ENCODE results near the gene SMIM23. TPM values are rescaled to one million over a fixed set of nuclear protein-coding genes. Genes with fewer than 3 reads are reported as not detected.

The SMIM23 gene
- total RNA-seq: not detected
- long read RNA-seq: 0 reads

DNA sequence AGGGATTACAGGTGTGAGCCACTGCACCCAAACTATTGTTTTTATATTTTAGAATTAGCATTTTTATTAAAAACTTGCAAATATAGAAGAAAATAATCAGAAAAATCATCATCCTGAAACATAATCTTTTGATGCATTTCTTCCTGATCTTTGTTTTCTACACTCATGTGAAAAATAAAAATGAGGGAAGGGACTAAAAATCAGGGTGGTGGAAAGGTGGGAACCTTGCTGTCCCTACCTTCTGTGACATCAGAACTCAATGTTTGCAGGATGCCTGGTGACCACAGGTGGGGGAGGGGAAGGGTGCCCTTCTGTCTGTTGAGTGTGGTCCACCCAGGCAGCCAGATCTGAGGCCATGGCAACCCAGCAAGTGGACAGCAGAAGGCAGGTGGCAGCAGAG is at the start of gene SMIM23:
Gene SMIM23 (plus strand): TSS at position 301 of the 400 bp plus-strand sequence. CDS start 55 bp downstream, at position 356.
- intact Hi-C loops (cut with DNase I): no loop called here
- DNase-seq (ENCODE audit: low spot score): no peak

DNA sequence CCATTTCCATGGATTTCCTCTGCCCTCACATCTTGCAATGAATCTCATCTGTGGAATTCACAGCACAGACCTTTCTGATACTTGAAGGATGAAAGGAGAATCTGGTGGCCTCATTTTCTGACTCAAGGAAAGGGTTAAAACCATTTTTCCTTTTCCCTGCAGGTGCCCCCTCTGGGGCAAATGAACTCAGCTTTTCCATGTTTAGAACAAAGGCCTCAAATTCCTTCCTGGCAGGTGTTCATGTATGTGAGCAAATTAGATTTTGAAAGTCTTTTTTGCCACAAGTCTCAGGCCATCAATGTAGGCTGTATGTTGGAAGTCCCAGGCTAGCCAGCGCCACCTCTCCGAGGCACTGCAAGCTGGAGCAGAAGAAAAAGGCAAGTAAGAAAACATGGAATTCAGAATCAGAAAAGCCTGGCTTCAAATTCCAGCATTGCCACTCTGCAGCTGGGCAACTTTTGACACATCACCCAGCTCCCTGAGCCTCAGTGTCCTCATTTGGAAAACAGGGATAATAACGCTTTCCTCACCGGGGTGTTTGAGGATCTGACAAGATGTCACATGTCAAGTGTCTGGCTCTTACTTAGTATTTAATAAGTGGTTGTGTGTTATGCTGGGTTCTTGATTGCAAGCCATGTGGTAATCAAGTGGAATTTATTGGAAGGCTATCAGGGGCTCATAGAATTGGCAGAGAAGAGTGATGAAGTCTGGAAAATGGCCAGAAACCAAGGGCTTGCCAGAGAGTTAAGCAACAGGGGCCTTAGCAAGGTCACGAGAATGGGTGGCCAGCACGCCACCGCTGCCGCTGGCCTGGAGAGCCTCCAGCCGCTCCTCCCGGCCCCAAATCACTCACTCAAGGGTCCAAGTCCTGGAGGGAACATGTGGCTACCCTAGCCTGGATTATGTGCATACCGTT is 48.4 kb upstream of the SMIM23 start:
- intact Hi-C loops (cut with DNase I): loop anchor here (2.0 to 10.0 kb wide), 4 partner anchors 35 to 156 kb away; no protein-coding TSS in a partner anchor
- DNase-seq (ENCODE audit: low spot score): no peak

DNA sequence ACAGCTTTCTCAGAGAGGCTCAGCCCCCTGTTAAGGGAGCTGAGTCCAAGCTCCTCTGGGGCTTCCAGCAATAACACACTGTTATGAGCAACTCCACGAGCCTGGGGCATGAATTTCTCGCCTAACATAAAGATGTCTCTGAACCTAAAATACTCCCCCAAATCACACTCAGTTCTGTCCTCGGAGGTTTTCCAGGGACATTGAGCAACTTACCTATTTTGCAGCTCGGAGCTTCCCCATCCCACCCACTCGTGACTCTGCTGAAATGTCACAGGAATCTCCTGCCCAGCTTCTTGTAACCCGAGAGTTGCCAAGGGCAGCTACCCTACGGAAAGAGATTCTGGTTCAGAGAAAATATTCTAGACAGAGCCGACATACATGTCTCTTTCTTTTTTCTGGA is 47.1 kb upstream of the SMIM23 start:
- no peak for DNase-seq (ENCODE audit: low spot score)
- intact Hi-C loops (cut with DNase I): loop anchor here (5.0 to 10.0 kb wide), 3 partner anchors 36 to 106 kb away; no protein-coding TSS in a partner anchor

DNA sequence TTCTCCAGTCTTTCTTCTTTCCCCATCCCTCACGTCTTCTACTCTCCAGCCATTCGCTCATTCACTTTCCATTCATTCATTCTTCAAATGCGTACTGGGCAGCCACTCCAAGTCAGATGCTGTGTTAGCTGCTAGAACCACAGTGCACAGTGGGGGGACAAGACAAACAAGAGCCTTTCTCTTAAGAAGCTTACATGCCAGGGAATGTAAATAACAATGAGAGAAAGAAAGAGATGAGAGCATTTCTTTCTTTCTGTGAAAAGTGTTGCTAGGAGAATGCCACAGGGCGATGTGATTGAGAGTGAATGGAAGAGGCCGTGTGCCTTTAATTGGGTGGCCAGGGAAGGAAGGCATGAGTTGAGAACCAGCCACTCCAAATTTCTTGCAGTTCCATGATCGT is 46.3 kb upstream of the SMIM23 start:
- DNase-seq (ENCODE audit: low spot score): no peak
- intact Hi-C loops (cut with DNase I): loop anchor here (5.0 to 10.0 kb wide), 3 partner anchors 37 to 106 kb away; no protein-coding TSS in a partner anchor

DNA sequence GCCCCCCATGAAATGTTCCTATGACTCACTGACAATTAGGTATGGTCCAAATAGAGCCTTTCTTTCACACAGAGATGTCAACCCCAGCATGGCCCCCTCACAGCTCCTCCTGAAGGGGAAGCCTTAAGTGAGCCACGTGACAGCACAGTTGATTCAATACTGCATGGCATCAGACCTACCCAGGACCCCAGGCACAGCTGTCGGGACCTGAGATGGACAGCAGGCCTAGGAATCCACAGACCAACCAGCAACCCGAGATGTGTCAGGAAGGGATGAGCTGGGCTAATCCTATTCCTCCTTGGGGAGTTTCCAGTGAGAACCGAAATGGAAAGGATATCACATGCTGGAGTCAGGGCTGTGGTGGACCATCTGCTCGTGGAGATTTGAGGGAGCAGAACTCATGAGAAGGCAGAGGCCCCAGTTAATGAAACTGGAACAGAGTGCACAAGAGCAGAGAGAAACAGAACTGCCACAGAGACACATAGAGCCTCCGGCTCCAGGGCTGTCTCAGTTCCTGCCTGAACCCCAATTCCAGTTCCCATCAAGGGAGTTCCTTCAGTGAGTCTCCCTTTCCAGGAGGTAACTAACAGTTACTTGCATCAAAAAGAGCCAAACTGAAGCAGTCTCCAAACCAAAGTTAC is 42.1 kb upstream of the SMIM23 start:
- intact Hi-C loops (cut with DNase I): no loop called here
- DNase-seq (ENCODE audit: low spot score): no peak

DNA sequence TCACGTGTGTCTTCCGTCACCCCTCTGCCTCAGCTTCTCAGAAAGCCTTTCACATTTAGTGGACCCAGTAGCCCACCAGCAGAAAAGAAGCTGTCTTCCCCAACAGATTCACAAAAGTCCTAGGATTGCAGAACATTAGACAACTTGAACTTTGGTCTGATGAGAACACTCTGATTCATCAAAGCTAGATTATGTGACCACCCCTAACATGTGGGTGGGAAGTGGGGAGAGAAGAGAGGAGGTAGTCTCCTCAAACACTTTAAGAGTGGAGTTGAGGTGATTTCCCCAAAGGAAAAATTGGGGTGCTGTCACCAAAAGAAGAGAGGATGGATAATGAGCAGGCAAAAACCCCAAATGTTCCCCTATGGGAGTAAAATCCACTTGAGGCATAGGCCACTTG is 41.4 kb upstream of the SMIM23 start:
- intact Hi-C loops (cut with DNase I): no loop called here

DNA sequence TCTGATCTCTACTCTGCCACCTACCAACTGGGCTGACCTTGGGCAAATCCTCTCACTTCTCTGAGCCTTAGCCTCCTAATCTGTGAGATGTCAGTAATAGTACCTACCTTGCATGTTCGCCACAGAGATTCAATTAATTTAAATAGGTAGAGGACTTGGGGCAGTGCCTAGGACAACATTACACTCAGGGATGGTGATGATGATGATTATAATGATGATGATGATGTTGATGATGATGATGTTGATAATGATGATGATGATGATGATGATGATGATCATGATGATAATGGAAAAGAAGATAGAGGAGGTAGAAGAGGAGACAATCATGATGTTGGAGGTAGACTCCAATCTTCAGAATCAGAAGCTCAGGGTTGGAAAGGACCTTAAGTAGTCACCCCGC is 40.7 kb upstream of the SMIM23 start:
- DNase-seq (ENCODE audit: low spot score): no peak
- intact Hi-C loops (cut with DNase I): loop anchor here (5.0 kb wide), 1 partner anchor 328 kb away; the partner anchor contains the start of gene FGF18

More for the DNA sequence above, 41.4 kb upstream of the SMIM23 start:
- DNase-seq (ENCODE audit: low spot score): no peak

DNA sequence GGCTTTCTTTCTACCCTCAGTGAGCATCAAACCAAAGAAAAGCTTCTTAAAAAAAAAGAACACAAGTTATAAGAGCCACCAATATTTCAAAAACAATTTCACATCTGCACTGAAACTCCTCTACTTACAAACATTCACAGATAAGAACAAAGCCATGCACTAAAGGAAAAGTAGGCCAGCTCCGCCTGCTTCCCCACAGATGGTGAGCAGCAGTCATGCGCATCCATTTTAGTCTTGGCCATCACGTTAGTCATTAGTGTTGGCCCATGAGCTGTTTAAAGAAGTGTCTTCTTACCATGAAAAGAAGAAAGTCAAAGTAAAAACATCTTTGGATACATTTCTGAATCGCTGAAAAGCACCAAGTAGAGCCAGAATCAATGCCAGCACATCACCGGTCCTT is 40.0 kb upstream of the SMIM23 start:
- intact Hi-C loops (cut with DNase I): loop anchor here (5.0 kb wide), 1 partner anchor 328 kb away; the partner anchor contains the start of gene FGF18
- no peak for DNase-seq (ENCODE audit: low spot score)

DNA sequence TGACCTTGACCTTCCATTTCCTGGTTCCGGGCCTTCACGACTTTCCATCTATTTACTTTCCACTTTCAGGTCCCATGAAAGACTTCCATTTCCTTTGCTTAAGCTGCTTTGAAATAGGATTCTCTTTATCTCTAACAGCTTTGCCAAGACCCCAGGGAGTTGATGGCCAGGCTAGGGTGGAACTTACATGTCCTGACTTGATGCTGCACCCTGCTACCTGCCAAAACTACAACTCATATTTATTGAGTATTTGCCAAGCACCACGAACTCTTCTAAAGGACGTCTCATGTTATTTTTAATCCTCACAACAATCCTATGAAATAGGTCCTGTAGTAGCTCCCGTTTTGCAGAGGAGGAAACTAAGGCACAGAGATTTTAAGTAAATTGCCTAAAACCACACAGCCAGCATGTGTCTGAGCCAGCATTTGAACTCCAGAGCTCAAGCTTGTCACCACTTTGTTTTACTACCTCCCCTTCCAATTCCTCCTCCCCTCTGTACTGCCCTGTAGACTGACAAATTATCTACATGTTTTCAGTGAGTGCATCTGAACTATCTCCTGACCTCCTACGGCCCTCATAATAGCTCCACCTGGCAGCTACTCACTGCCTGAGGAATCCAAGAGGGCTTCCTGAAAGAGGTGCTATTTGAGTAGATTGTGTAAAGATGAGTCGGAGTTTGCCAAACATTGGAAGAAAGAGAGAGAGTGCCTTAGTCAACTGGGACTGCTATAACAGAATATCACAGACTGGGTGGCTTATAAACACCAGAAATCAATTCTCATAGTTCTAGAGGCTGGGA is 38.4 kb upstream of the SMIM23 start:
- no peak for DNase-seq (ENCODE audit: low spot score)
- intact Hi-C loops (cut with DNase I): loop anchor here (5.0 kb wide), 1 partner anchor 330 kb away; the partner anchor contains the start of gene FGF18

DNA sequence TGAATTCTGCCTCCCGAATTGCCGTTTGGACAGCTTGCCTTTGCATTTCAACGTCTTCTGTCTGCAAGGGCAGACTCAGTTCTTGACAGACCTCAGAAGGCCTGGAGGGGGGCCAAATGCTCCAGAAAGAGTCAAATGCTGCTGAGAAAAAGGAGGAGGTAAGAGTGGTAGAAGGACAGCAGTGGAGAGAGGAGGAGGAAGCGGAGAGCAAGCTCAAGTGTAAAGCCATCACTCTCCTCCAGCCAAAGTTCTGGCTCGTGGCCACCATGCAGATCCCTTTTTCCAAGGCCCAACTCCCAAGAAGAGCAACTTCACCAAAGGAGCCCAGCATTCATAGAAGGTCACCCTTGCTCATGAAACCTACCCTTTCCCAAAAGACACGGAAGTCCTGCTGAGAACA is 36.9 kb upstream of the SMIM23 start:
- DNase-seq (ENCODE audit: low spot score): no peak
- intact Hi-C loops (cut with DNase I): loop anchor here (5.0 kb wide), 1 partner anchor 331 kb away; the partner anchor contains the start of gene FGF18

DNA sequence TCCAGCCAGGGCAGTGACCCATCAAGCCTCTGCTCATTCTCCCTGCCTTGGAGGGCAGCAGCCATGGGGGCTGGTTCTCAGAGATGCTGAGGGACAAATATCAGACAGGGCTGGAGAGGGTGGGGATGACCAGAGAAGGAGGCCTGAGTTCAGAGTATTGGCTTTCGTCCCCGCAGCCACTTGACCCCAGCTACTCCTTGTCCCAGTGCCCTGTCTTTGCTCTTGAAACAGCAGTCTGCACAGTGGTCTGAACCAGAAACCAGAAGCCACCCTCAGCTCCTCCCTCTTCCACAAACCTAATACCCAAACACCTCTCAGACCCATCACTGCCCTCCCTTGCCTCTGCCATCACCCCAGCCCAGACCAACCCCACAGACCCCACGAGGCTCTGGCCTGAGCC is 36.3 kb upstream of the SMIM23 start:
- intact Hi-C loops (cut with DNase I): loop anchor here (5.0 kb wide), 1 partner anchor 332 kb away; the partner anchor contains the start of gene FGF18
- DNase-seq (ENCODE audit: low spot score): no peak

DNA sequence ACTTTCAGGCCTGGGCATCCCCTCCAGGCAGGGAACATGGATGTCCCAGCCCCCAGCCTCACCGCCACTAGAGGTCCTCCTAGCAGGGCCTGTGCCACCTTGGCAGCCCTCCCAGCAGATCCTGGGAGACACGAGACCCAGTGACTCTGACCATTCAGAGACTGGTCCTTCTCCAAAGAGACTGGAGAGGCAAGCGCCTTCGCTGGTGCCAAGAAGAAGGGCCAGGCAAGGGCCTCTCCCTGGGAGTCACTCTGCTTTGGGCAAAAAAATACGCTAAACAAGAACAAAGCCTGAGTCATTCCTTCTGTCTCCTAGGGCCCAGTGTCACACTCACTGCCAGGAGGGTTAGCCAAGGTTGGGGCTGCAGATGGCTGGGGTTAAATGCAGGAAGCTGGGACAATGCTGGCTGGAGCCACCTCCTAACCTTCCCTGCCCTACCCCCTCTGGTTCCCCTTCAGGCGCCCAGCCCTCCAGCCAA is 35.3 kb upstream of the SMIM23 start:
- intact Hi-C loops (cut with DNase I): loop anchor here (5.0 kb wide), 1 partner anchor 118 kb away; no protein-coding TSS in a partner anchor
- peak; percentile 81 for DNase-seq (ENCODE audit: low spot score)

DNA sequence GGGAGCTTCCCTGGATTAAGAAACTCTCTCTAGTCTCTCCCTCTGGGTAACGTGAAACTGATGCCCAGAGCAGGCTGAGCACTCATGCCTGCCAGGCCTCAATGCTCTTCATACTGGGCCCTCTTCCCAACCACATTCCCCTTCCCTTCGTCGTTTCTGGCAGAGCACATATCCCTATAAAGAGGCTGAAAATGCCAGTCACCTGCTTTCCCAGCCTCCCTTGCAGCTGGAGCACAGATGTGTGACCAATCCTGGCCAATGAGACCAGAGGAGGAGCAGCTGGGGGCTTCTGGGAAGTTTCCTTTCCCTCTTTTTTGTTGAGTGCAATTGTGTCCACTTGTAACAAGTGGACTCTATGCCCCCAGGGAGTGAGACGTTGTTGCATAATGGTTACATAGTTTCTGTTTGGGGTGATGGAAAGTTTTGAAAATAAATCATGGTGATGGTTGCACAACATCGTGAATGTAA is 30.2 kb upstream of the SMIM23 start:
- intact Hi-C loops (cut with DNase I): no loop called here
- DNase-seq (ENCODE audit: low spot score): no peak

DNA sequence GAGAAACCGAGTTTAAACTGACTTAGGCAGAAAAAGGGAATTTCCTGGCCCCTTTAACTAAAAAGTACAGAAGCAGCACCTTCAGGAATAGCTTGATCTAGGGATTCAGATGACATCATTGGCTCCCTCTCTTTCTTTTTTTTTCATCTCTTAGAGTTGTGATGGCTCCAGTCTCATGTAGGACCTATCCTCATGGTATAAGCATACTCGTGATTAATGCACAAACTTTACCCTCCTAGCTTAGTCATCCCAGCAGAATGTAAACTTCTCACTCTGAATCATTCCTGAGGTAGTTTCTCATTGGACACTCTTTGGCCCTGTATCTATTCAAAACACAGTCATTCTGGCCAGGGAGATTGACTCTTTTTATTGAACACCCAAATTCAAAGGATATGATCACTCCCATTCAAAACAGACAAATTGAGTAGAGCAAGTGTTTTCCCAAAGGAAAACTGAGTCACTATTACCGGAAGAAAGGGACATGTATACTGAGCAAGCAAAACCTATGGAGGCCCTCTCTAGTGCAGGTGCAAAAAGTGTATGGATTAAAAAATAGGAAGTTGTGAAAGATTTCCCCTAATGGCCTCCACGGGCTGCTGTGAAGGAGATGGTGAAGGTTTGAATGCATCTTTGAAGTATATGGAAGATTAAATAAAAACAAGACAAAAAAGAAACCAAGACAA is 27.6 kb upstream of the SMIM23 start:
- intact Hi-C loops (cut with DNase I): no loop called here
- DNase-seq (ENCODE audit: low spot score): no peak

DNA sequence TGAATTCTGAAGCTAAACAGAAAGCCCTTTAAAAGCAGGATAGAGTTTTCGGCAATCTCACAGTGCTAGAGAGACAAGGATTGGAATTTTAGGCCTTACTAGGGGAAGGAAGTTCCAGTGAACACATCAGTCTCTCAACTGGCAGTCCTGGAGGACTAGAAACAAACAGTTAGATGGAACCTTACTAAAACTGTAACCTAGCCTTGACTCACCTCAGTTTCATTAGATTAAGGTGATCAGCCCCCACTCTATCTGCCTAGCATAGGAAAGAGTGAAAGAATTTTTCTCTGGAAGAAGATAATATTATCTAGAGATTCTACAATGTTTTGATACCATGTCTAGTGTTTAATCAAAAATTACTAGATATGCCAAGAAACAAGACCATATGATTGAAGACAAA is 25.8 kb upstream of the SMIM23 start:
- intact Hi-C loops (cut with DNase I): no loop called here
- no peak for DNase-seq (ENCODE audit: low spot score)

DNA sequence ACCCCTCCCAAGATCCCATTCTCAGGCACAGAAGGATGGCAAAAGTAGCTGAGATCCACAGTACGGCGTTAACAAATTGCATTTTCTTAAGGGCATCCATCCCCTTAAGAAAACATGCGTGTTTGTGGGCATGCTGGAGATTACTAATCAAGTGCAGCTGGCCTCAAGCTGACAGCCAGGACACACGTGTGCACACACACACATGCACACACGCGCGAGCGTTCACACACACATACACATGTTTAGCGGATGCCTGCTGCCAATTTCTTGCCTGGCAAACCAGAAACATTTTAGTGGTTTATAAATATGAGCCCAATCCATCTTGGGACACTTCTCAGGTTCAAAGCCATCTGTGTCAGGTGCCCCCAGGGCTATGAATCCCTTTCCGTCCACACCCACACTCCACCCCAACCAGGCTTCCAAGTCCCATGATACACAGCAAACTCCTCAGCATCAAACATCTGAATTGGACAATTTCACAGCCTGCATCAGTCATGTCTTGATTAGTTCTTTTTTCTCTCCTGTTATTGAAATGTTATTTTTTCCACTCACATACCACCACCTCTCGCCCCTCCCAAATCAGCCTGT is 23.5 kb upstream of the SMIM23 start:
- intact Hi-C loops (cut with DNase I): no loop called here
- DNase-seq (ENCODE audit: low spot score): no peak

DNA sequence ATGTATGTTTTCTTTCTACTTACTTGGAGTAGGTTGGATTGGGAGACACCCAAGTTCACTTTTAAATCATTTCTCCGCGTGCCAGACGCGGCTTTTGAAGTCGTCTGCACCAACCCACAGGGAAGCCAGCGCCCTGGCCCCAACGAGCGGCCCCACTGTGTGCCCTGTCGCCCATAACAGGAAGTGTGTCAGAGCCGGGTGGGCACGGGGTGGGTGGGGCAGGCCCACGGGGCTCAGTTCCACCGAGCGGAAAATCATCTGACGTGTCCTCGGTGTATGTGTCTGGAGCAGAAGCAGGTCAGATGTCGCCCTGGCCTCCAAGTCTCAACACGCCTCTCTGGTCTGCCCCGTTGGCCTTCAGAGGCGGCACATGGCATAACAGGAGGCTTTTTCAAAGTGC is 22.7 kb upstream of the SMIM23 start:
- intact Hi-C loops (cut with DNase I): no loop called here
- DNase-seq (ENCODE audit: low spot score): no peak

DNA sequence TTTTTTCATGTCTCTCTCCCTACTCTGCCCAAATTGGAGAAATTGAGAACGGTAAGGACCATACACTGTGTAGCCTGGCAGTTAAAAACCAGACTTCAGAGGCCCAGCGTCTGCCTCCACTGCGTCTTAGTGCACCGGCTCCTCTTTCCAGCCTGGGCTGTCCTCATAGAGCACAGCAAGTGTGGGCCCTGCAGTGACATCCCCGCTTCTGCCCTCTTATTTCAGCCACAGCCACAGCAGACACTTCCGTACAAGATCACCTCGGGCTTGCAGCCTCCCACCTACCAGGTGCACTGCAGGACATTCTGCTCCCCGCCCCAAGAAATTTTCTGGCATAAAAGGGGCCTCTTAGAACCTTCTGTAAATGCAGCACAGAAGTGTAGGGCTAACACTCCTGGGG is 21.4 kb upstream of the SMIM23 start:
- no peak for DNase-seq (ENCODE audit: low spot score)
- intact Hi-C loops (cut with DNase I): no loop called here
